Heart left ventricle (tissue), 16 donors: ENCODE results near the gene PDXK. TPM values are rescaled to one million over a fixed set of nuclear protein-coding genes. Genes with fewer than 3 reads are reported as not detected.

Source experiments
- ATAC-seq, 4 donors: fragments of 200-7000 bp; cut with Tn5 transposase; one replicate each; pipeline ENCODE4 v1.9.1; 2020 to 2022; ENCODE audit warnings: moderate library complexity in 4 of 4, mild to moderate bottlenecking in 3 of 4, moderate number of reproducible peaks in 1 of 4
- DNase-seq, 5 donors: peaks; one replicate each; pipeline ENCODE4 v3.0.0-alpha.2; 2020
- H3K27ac ChIP-seq, 12 donors: fragments of 200-600 bp; sonication (generic) in 4 of 12; one replicate each; pipeline versions ENCODE4 v1.5.0 to v1.8.0; 2016 to 2022; ENCODE audit warnings: mild to moderate bottlenecking in 2 of 12
- H3K27me3 ChIP-seq, 9 donors: fragments of 200-600 bp; sonication (generic) in 2 of 9; one replicate each; pipeline versions ENCODE4 v1.5.1 to v1.8.0; 2016 to 2022; ENCODE audit warnings: mild to moderate bottlenecking in 3 of 9
- H3K36me3 ChIP-seq, 9 donors: fragments of 200-600 bp; sonication (generic) in 2 of 9; one replicate each; pipeline versions ENCODE4 v1.5.0 to v1.8.0; 2018 to 2022; ENCODE audit warnings: mild to moderate bottlenecking in 2 of 9
- H3K4me1 ChIP-seq, 12 donors: fragments of 200-600 bp; sonication (generic) in 4 of 12; one replicate each; pipeline versions ENCODE4 v1.5.0 to v1.8.0; 2016 to 2022; ENCODE audit warnings: mild to moderate bottlenecking in 3 of 12
- H3K4me3 ChIP-seq, 12 donors: fragments of 200-600 bp; sonication (generic) in 4 of 12; one replicate each; pipeline versions ENCODE4 v1.5.0 to v1.8.0; 2017 to 2022; ENCODE audit warnings: mild to moderate bottlenecking in 9 of 12, moderate library complexity in 4 of 12
- H3K9me3 ChIP-seq, 12 donors: fragments of 200-600 bp; sonication (generic) in 4 of 12; one replicate each; pipeline versions ENCODE4 v1.5.0 to v1.8.0; 2016 to 2022; ENCODE audit warnings: mild to moderate bottlenecking in 1 of 12
- CTCF ChIP-seq, 12 donors: fragments of 200-600 bp; sonication (generic) in 4 of 12; IDR thresholded peaks; one replicate each; pipeline versions ENCODE4 v1.5.0 to v1.8.0; 2018 to 2022; ENCODE audit warnings: antibody characterized with exemption in 12 of 12, mild to moderate bottlenecking in 5 of 12
- POLR2A ChIP-seq, 2 donors: fragments of 450-650 bp; IDR thresholded peaks; one replicate each; pipeline ENCODE4 v1.6.1; 2017; ENCODE audit warnings: antibody characterized with exemption in 2 of 2, mild to moderate bottlenecking in 2 of 2, moderate library complexity in 2 of 2
- WGBS, 4 donors: extraction: QIAGEN DNeasy Blood & Tissue Kit in 2 of 4; methylation state at CpG; one replicate each; pipeline versions ENCODE4 v1.1.5 to v1.1.7; 2013 to 2018; 5-methylcytosine and 5-hydroxymethylcytosine counted together
- intact Hi-C, 10 donors: fragments of 100-400 bp; cut with DNase I; formaldehyde crosslinking; loops; one replicate each; pipeline versions ENCODE4 v1.11.1 to v1.14.2; 2022
- polyA plus RNA-seq, 2 donors: library from polyadenylated mRNA; stranded (reverse); fragments of 200-250 nt; gene quantifications; one replicate each; pipeline ENCODE4 v1.2.3, GENCODE V29; 2013
- total RNA-seq, 9 donors: library from RNA; depleted of rRNA in 2 of 9; stranded (reverse); fragments of >200 nt in 2 of 9; fragmentation: NEBNext Ultra II Directional in 3 of 9; extraction: Animal tissue kit (Norgen Biotek cat#: 25700) in 3 of 9; gene quantifications; one replicate each; pipeline versions ENCODE4 v1.1.0 to v1.2.4, GENCODE V29; 2016 to 2023
- donor health status: ischemic (EF 13 %, LVEDD 7.1; RV severe dilation, severe dysfunction).
- donor health status: healthy with polysubstance abuse.
- donor health status: DM: no; HTN: yes; CAD: no.
- donor health status: DM: no; HTN: no; CAD: no.
- donor health status: ischemic (EF 25% LVEDD 6.9; RV normal size, moderate dysfunction).
- donor health status: ischemic (EF 25% LVEDD 5.7; RV mildly dilated, moderate dysfunction).
- donor health status: healthy.
- donor health status: DM: yes; HTN: yes; CAD: no.
- donor health status: ischemic (EF 35%, LVEDD 5.7; RV mildly dilated, moderate dysfunction).
- donor health status: nonischemic (EF 11% LVEDD 7.7; RV severe dilation, severe dysfunction).
- donor health status: DM: yes; HTN: yes; CAD: no.
- donor health status: PGD.
- donor health status: ischemic (EF 29% LVEDD 5.4; RV normal size, mild dysfunction).
- donor health status: nonischemic (EF 23%, LVEDD 6.1; RV moderate dilation, normal function).

The PDXK gene
- total and polyA plus RNA-seq, 11 donors: 46.5 to 105 (median 79.7) TPM

GRCh38 chr21:43778469-43779335 is 59.8 kb downstream of the PDXK start:
- H3K9me3 ChIP-seq: no peaks in the 10 kb centered on the region
- 50 to 61% (median 56%) methylated on average over 20 of the region's 20 CpGs for WGBS, 4 donors
- peak in 1 of 5 donors; percentile 57 for DNase-seq
- H3K27ac ChIP-seq: peak overlapping the region in 4 of 12 donors; percentile 20 to 61 (median 26)
- intact Hi-C loops: loop anchor here in 5 of 10 donors (5.0 to 10.0 kb wide), 4 partner anchors 51 to 114 kb away; partner anchors contain the start of gene PDXK (in 1 of the 5)
- peaks cover 0 to 12% (median 8%) of the 10 kb centered on the region in 9 donors for H3K36me3 ChIP-seq
- ATAC-seq: no peak
- no peak for TF ChIP-seq CTCF (IDR thresholded peaks at IDR 0.05)
- peaks cover 0 to 33% (median 14%) of the 10 kb centered on the region in 12 donors for H3K4me1 ChIP-seq
- H3K4me3 ChIP-seq: no peak overlapping the region
- H3K27me3 ChIP-seq: no peaks in the 10 kb centered on the region

- ATAC-seq: no peak
- peaks cover 0 to 23% (median 9%) of the 10 kb centered on the region in 12 donors for H3K4me1 ChIP-seq
- DNase-seq: no peak
- H3K36me3 ChIP-seq: peaks cover 0 to 2% (median 0%) of the 10 kb centered on the region in 9 donors
- H3K27me3 ChIP-seq: no peaks in the 10 kb centered on the region
- TF ChIP-seq CTCF (IDR thresholded peaks at IDR 0.05) (no peak), POLR2A (IDR thresholded peaks at IDR 0.05) (no peak)
- no peak overlapping the region for H3K4me3 ChIP-seq
- H3K27ac ChIP-seq: peak overlapping the region in 1 of 12 donors; percentile 61
- intact Hi-C loops: loop anchor here in 6 of 10 donors (5.0 to 10.0 kb wide), 4 partner anchors 52 to 115 kb away; partner anchors contain the start of gene PDXK (in 1 of the 6)
- WGBS, 4 donors: 82 to 87% (median 86%) methylated on average over 5 of the region's 5 CpGs
- no peaks in the 10 kb centered on the region for H3K9me3 ChIP-seq
These were observed 60.7 kb downstream of the PDXK start for GRCh38 chr21:43779660-43780059.

DNA sequence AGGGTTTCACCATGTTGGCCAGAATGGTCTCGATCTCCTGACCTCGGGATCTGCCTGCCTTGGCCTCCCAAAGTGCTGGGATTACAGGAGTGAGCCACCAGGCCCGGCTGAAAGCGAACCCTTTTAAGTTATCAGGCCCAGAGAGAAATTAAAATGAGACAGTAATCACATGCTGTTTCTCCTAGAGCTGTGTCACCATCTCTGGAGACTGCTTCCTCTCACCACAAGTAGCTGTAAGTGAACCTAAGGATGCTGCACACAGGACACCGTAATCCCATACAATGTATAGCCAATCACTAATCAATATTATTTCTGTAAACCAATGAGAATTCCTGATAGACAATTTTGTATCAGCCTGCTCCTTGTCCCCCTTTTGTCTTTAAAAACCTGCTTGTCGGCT is 62.9 kb downstream of the PDXK start:
- WGBS, 4 donors: 76 to 98% (median 87%) methylated on average over 6 of the region's 6 CpGs
- Histone ChIP-seq H3K27me3 (no peaks in the 10 kb centered on the region), H3K27ac (no peak overlapping the region), H3K36me3 (no peaks in the 10 kb centered on the region), H3K9me3 (no peaks in the 10 kb centered on the region), H3K4me3 (no peak overlapping the region), H3K4me1 (peaks cover 0 to 14% (median 0%) of the 10 kb centered on the region in 12 donors)
- DNase-seq (no peak), ATAC-seq (no peak)
- intact Hi-C loops: loop anchor here in 1 of 10 donors (10.0 kb wide), 1 partner anchor 57 kb away; no protein-coding TSS in a partner anchor
- TF ChIP-seq POLR2A (IDR thresholded peaks at IDR 0.05): no peak
- no peak for TF ChIP-seq CTCF (IDR thresholded peaks at IDR 0.05)

GRCh38 chr21:43782431-43783097 is 63.6 kb downstream of the PDXK start:
- Histone ChIP-seq H3K9me3 (no peaks in the 10 kb centered on the region), H3K27ac (no peak overlapping the region), H3K4me1 (peaks cover 0 to 14% (median 0%) of the 10 kb centered on the region in 12 donors), H3K36me3 (no peaks in the 10 kb centered on the region), H3K4me3 (no peak overlapping the region), H3K27me3 (no peaks in the 10 kb centered on the region)
- intact Hi-C loops: loop anchor here in 1 of 10 donors (10.0 kb wide), 1 partner anchor 58 kb away; no protein-coding TSS in a partner anchor
- WGBS, 4 donors: 79 to 87% (median 82%) methylated on average over 5 of the region's 5 CpGs
- DNase-seq (no peak), ATAC-seq (no peak)
- TF ChIP-seq POLR2A (IDR thresholded peaks at IDR 0.05) (no peak), CTCF (IDR thresholded peaks at IDR 0.05) (no peak)
